ENCODE results near the gene NCKAP5. TPM values are rescaled to one million over a fixed set of nuclear protein-coding genes. Genes with fewer than 3 reads are reported as not detected.

Gene NCKAP5
- total and polyA plus RNA-seq, 8 donors: 4.0 to 22.1 (median 14.4) TPM

GRCh38 chr2:133599811-133600210 is 31.5 kb upstream of the NCKAP5 start:
- intact Hi-C loops (cut with DNase I): no loop called here
- Histone ChIP-seq H3K36me3 (no peaks in the 10 kb centered on the region), H3K27me3 (no peaks in the 10 kb centered on the region), H3K4me3 (no peak overlapping the region), H3K4me1 (no peaks in the 10 kb centered on the region), H3K27ac (no peak overlapping the region), H3K9me3 (no peaks in the 10 kb centered on the region)
- TF ChIP-seq, protein P1, sequence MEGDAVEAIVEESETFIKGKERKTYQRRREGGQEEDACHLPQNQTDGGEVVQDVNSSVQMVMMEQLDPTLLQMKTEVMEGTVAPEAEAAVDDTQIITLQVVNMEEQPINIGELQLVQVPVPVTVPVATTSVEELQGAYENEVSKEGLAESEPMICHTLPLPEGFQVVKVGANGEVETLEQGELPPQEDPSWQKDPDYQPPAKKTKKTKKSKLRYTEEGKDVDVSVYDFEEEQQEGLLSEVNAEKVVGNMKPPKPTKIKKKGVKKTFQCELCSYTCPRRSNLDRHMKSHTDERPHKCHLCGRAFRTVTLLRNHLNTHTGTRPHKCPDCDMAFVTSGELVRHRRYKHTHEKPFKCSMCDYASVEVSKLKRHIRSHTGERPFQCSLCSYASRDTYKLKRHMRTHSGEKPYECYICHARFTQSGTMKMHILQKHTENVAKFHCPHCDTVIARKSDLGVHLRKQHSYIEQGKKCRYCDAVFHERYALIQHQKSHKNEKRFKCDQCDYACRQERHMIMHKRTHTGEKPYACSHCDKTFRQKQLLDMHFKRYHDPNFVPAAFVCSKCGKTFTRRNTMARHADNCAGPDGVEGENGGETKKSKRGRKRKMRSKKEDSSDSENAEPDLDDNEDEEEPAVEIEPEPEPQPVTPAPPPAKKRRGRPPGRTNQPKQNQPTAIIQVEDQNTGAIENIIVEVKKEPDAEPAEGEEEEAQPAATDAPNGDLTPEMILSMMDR (IDR thresholded peaks at IDR 0.05): no peak
- ATAC-seq (no peak), DNase-seq (no peak)

- no peaks in the 10 kb centered on the region for H3K36me3 ChIP-seq
- intact Hi-C loops (cut with DNase I): no loop called here
- no peaks in the 10 kb centered on the region for H3K27me3 ChIP-seq
- H3K27ac ChIP-seq: no peak overlapping the region
- H3K9me3 ChIP-seq: no peaks in the 10 kb centered on the region
- no peaks in the 10 kb centered on the region for H3K4me1 ChIP-seq
- DNase-seq (no peak), ATAC-seq (no peak)
- no peak overlapping the region for H3K4me3 ChIP-seq
- TF ChIP-seq, protein P1 (IDR thresholded peaks at IDR 0.05): no peak
Observed at GRCh38 chr2:133599211-133599803, 31.0 kb upstream of the NCKAP5 start.

GRCh38 chr2:133598769-133599168 is 30.5 kb upstream of the NCKAP5 start:
- no peaks in the 10 kb centered on the region for H3K27me3 ChIP-seq
- ATAC-seq: no peak
- TF ChIP-seq, protein P1 (IDR thresholded peaks at IDR 0.05): no peak
- H3K27ac ChIP-seq: no peak overlapping the region
- H3K4me3 ChIP-seq: no peak overlapping the region
- H3K4me1 ChIP-seq: no peaks in the 10 kb centered on the region
- no peak for DNase-seq
- H3K9me3 ChIP-seq: no peaks in the 10 kb centered on the region
- no peaks in the 10 kb centered on the region for H3K36me3 ChIP-seq
- intact Hi-C loops (cut with DNase I): no loop called here

DNA sequence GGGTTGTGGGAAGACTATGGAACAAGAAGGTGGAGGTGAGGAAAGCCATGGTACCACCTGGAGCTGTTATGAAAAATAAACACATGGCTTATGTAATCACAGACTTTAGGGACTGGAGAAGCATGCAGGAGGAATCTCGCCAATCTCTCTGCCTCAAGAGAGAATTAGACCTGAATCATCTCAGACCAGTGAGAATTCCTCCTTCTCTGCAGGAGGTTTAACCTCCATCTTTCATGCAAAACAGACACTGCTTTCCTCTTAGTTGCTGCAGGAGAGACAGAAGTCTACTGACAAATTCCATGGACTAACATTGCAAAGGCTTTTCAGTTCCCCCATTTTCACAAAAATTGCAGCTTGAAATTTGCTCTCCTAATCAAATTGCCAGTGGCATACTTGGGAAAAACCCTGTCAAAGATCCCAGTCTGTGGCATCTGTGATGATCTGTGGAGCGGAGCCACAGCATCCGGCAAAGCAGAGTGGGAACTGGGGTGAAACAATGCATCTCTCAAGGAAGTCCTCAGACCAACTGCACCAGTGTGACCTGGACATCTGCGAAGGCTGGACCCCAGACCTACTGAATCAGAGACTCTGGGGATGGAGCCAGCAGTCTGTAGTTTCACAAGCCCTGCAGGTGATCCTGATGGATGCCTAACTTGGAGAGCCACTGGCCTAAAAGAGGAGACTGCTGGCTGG is 28.6 kb upstream of the NCKAP5 start:
- Histone ChIP-seq H3K4me3 (no peak overlapping the region), H3K9me3 (no peaks in the 10 kb centered on the region), H3K4me1 (no peaks in the 10 kb centered on the region), H3K27ac (no peak overlapping the region), H3K36me3 (no peaks in the 10 kb centered on the region), H3K27me3 (no peaks in the 10 kb centered on the region)
- no peak for ATAC-seq
- TF ChIP-seq, protein P1 (IDR thresholded peaks at IDR 0.05): no peak
- intact Hi-C loops (cut with DNase I): no loop called here
- no peak for DNase-seq

- ATAC-seq: peak; percentile 67
- intact Hi-C loops (cut with DNase I): no loop called here
- H3K4me1 ChIP-seq: no peaks in the 10 kb centered on the region
- no peaks in the 10 kb centered on the region for H3K36me3 ChIP-seq
- H3K27me3 ChIP-seq: no peaks in the 10 kb centered on the region
- peak in 2 of 4 donors; percentile 69 to 84 for DNase-seq
- no peak overlapping the region for H3K4me3 ChIP-seq
- H3K9me3 ChIP-seq: no peaks in the 10 kb centered on the region
- H3K27ac ChIP-seq: no peak overlapping the region
- TF ChIP-seq, protein P1 (IDR thresholded peaks at IDR 0.05): no peak
Observed at GRCh38 chr2:133591164-133591563, 22.9 kb upstream of the NCKAP5 start.
